Naive thymus-derived CD4-positive, alpha-beta T cell (primary cell): ENCODE results near the gene EIPR1. TPM values are rescaled to one million over a fixed set of nuclear protein-coding genes. Genes with fewer than 3 reads are reported as not detected.

Source experiments
- ATAC-seq: fragments of 150-1000 bp; cut with Tn5 transposase; 2 replicates; pipeline ENCODE4 v1.10.0; 2021; ENCODE audit warnings: mild to moderate bottlenecking, moderate library complexity
- CTCF ChIA-PET: fragments of 350-600 bp; sonication (Branson Sonifier 250); formaldehyde crosslinking; loops from one replicate; lab custom pipeline; 2021; ENCODE audit warnings: antibody characterized with exemption; lab: Charles Lee
- POLR2A ChIA-PET: fragments of 350-600 bp; sonication (Branson Sonifier 250); formaldehyde crosslinking; loops from one replicate; lab custom pipeline; 2021; ENCODE audit warnings: antibody characterized with exemption, inconsistent platforms; lab: Charles Lee
- DNase-seq, 9 donors: peaks; one replicate each; pipeline versions ENCODE4 v3.0.0 to v3.0.0-alpha.2; 2020 to 2022; ENCODE audit warnings: mixed read lengths in 1 of 9
- H3K27ac ChIP-seq: one replicate; pipeline ENCODE4 v1.7.0; 2013; ENCODE audit warnings: mild to moderate bottlenecking, low read depth, low read length, moderate library complexity
- H3K27me3 ChIP-seq, 2 donors: one replicate each; pipeline ENCODE4 v1.7.0; 2013; ENCODE audit warnings: low read length in 2 of 2, mild to moderate bottlenecking in 2 of 2, moderate library complexity in 2 of 2; ENCODE audit not compliant: control insufficient read depth in 2 of 2, insufficient read depth in 2 of 2
- H3K36me3 ChIP-seq, 3 experiments: 1 replicate in 2 of 3; 2 replicates in 1 of 3; pipeline ENCODE4 v1.7.0; 2013; ENCODE audit warnings: low read length in 3 of 3, mild to moderate bottlenecking in 3 of 3, moderate library complexity in 1 of 3; ENCODE audit not compliant: insufficient read depth in 3 of 3, control insufficient read depth in 2 of 3
- H3K4me1 ChIP-seq, 2 donors: one replicate each; pipeline ENCODE4 v1.7.0; 2013; ENCODE audit warnings: low read length in 2 of 2, mild to moderate bottlenecking in 2 of 2, moderate library complexity in 1 of 2; ENCODE audit not compliant: control insufficient read depth in 2 of 2, insufficient read depth in 2 of 2
- H3K4me3 ChIP-seq: 2 replicates; pipeline ENCODE4 v1.7.0; 2013; ENCODE audit warnings: mild to moderate bottlenecking, low read length
- H3K9me3 ChIP-seq, 3 experiments: 1 replicate in 2 of 3; 2 replicates in 1 of 3; pipeline ENCODE4 v1.7.0; 2013; ENCODE audit warnings: low read length in 3 of 3; ENCODE audit not compliant: control insufficient read depth in 2 of 3
- H3K27ac Mint-ChIP-seq, 9 donors: one replicate each; pipeline ENCODE4 v1.8.0; 2020 to 2022; ENCODE audit warnings: mixed read lengths in 9 of 9, mild to moderate bottlenecking in 8 of 9, moderate library complexity in 5 of 9, inconsistent platforms in 2 of 9
- H3K27me3 Mint-ChIP-seq, 5 donors: one replicate each; pipeline ENCODE4 v1.8.0; 2021 to 2022; ENCODE audit warnings: mixed read lengths in 5 of 5, mild to moderate bottlenecking in 1 of 5
- H3K36me3 Mint-ChIP-seq, 5 donors: one replicate each; pipeline ENCODE4 v1.8.0; 2020 to 2022; ENCODE audit warnings: mixed read lengths in 5 of 5, mild to moderate bottlenecking in 3 of 5, inconsistent platforms in 1 of 5
- H3K4me1 Mint-ChIP-seq, 7 donors: one replicate each; pipeline ENCODE4 v1.8.0; 2020 to 2022; ENCODE audit warnings: mixed read lengths in 7 of 7, mild to moderate bottlenecking in 3 of 7, inconsistent platforms in 1 of 7
- H3K4me3 Mint-ChIP-seq, 10 donors: one replicate each; pipeline ENCODE4 v1.8.0; 2020 to 2022; ENCODE audit warnings: mild to moderate bottlenecking in 10 of 10, mixed read lengths in 10 of 10, moderate library complexity in 6 of 10, inconsistent platforms in 2 of 10
- H3K9me3 Mint-ChIP-seq, 11 donors: one replicate each; pipeline ENCODE4 v1.8.0; 2020 to 2022; ENCODE audit warnings: mixed read lengths in 11 of 11, mild to moderate bottlenecking in 4 of 11, inconsistent platforms in 1 of 11, moderate library complexity in 1 of 11
- intact Hi-C, 2 donors: fragments of 100-400 bp; cut with micrococcal nuclease; formaldehyde crosslinking; loops; one replicate each; pipeline ENCODE4 v1.15.1; 2023
- polyA plus RNA-seq, 2 donors: library from polyadenylated mRNA; unstranded; fragments of 300-500 nt; fragmentation: Illumina TruSeq; gene quantifications; one replicate each; pipeline ENCODE4 v1.2.3, GENCODE V29; 2021
- total RNA-seq, 6 experiments: library from RNA in 5 of 6; stranded (reverse) in 5 of 6; gene quantifications; 1 replicate in 5 of 6; 2 replicates in 1 of 6; pipeline ENCODE4 v1.2.3 and lab custom pipeline; 2021 to 2026

The EIPR1 gene
- total and polyA plus RNA-seq, 7 experiments from 2014 or later: 24.4 to 46.2 (median 27.3) TPM

- H3K27ac Mint-ChIP-seq: no peak overlapping the region
- H3K4me1 Mint-ChIP-seq: peaks cover 0 to 7% (median 4%) of the 10 kb centered on the region in 7 donors
- no peaks in the 10 kb centered on the region for H3K27me3 ChIP-seq
- H3K36me3 Mint-ChIP-seq: peaks cover 24 to 75% (median 60%) of the 10 kb centered on the region in 5 donors
- intact Hi-C loops: no loop called here
- peaks cover 0 to 12% (median 9%) of the 10 kb centered on the region in 3 experiments for H3K9me3 ChIP-seq
- ATAC-seq (no peak), DNase-seq (no peak)
- H3K9me3 Mint-ChIP-seq: peaks cover 6 to 30% (median 14%) of the 10 kb centered on the region in 11 donors
- H3K36me3 ChIP-seq: peaks cover 0 to 49% (median 0%) of the 10 kb centered on the region in 3 experiments
- POLR2A ChIA-PET: no interaction called here
- no peaks in the 10 kb centered on the region for H3K4me1 ChIP-seq
- no peak overlapping the region for H3K27ac ChIP-seq
- H3K4me3 Mint-ChIP-seq: no peak overlapping the region
- no peak overlapping the region for H3K4me3 ChIP-seq
- CTCF ChIA-PET: no interaction called here
- H3K27me3 Mint-ChIP-seq: no peaks in the 10 kb centered on the region
Observed at GRCh38 chr2:3251946-3252345, 125.7 kb downstream of the EIPR1 start.

- Mint-ChIP-seq H3K4me1 (peaks cover 0 to 17% (median 9%) of the 10 kb centered on the region in 7 donors), H3K4me3 (no peak overlapping the region), H3K27me3 (no peaks in the 10 kb centered on the region), H3K36me3 (peaks cover 18 to 60% (median 56%) of the 10 kb centered on the region in 5 donors), H3K9me3 (peaks cover 6 to 30% (median 14%) of the 10 kb centered on the region in 11 donors), H3K27ac (peak overlapping the region in 1 of 9 donors; percentile 59)
- H3K9me3 ChIP-seq: peaks cover 0 to 12% (median 9%) of the 10 kb centered on the region in 3 experiments
- H3K4me3 ChIP-seq: no peak overlapping the region
- no peak overlapping the region for H3K27ac ChIP-seq
- peaks cover 0 to 30% (median 0%) of the 10 kb centered on the region in 3 experiments for H3K36me3 ChIP-seq
- ChIA-PET POLR2A (no interaction called here), CTCF (no interaction called here)
- intact Hi-C loops: no loop called here
- no peak for DNase-seq
- no peaks in the 10 kb centered on the region for H3K4me1 ChIP-seq
- no peak for ATAC-seq
- H3K27me3 ChIP-seq: no peaks in the 10 kb centered on the region
Observed at GRCh38 chr2:3249476-3249962, 128.1 kb downstream of the EIPR1 start.

DNA sequence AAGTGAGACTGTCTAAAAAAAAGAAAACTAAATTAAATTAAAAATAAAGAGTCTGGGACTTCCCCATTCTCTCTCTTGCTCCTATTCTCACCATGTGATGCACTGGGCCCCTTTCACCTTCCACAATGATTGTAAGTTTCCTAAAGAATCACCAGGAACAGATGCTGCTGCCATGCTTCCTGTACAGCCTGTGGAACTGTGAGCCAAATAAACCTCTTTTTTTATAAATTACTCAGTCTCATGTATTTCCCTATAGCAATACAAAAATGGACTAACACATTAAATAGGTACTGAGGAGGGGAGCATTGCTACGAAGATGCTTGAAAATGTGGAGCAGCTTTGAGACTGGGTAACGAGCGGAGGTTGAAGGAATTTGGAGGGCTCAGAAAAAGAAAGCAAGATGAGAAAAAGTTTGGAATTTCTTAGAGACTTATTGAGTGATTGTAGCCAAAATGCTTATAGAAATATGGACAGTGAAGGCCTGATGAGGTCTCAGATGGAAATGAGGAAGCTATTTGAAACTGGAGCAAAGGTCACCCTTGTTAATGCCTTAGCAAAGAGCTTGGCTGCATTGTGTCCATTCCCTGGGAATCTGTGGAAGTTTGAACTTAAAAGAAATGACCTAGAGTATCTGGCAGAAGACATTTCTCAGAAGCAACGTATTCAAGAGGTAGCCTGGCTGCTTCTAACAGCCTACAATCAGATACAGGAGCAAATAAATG lies 128.7 kb downstream of the EIPR1 start:
- H3K4me1 Mint-ChIP-seq: peaks cover 3 to 21% (median 14%) of the 10 kb centered on the region in 7 donors
- H3K36me3 Mint-ChIP-seq: peaks cover 13 to 54% (median 50%) of the 10 kb centered on the region in 5 donors
- no peaks in the 10 kb centered on the region for H3K27me3 Mint-ChIP-seq
- H3K9me3 Mint-ChIP-seq: peaks cover 6 to 30% (median 14%) of the 10 kb centered on the region in 11 donors
- no peak overlapping the region for H3K4me3 Mint-ChIP-seq
- no peak overlapping the region for H3K4me3 ChIP-seq
- H3K9me3 ChIP-seq: peaks cover 0 to 12% (median 9%) of the 10 kb centered on the region in 3 experiments
- H3K27ac ChIP-seq: no peak overlapping the region
- intact Hi-C loops: no loop called here
- H3K27ac Mint-ChIP-seq: peak overlapping the region in 2 of 9 donors; percentile 41 to 59
- ATAC-seq: no peak
- no peaks in the 10 kb centered on the region for H3K27me3 ChIP-seq
- ChIA-PET POLR2A (no interaction called here), CTCF (no interaction called here)
- DNase-seq: no peak
- H3K4me1 ChIP-seq: peaks cover 0 to 2% of the 10 kb centered on the region in 2 donors
- peaks cover 0 to 24% (median 0%) of the 10 kb centered on the region in 3 experiments for H3K36me3 ChIP-seq

DNA sequence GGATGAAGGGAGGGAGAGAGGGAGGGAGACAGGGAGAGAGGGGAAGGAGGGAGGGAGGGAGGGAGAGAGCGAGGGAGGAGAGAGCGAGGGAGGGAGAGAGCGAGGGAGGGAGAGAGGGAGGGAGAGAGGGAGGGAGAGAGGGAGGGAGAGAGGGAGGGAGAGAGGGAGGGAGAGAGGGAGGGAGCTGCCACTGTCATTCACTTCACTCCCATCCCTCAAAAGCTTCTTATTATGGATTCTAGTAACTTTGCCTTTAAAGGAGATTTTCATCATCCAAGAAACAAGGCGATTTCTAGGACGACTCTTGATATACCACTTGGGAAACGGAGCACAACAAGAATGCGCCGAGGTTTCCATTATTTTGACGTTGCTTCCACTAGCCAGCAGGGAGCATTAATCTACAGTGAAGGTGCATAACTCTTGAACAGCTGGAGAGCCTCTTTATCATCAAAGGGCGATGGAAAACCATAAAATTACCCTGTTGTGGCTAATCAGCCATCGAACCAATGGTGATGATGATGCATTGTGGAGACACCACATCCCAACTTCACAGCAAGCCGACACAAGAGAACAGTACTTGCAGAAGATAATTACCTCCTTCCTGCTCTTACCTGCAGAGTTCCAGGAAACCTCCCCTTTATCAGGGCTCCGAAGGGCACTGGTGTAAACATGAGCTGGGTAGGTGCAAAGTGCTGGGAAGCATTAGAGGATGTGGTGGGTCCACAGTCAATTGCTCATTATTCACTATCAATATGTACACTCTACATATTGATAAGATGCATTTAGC lies 130.5 kb downstream of the EIPR1 start:
- Mint-ChIP-seq H3K36me3 (peaks cover 12 to 44% (median 39%) of the 10 kb centered on the region in 5 donors), H3K4me3 (no peak overlapping the region), H3K9me3 (peaks cover 6 to 30% (median 12%) of the 10 kb centered on the region in 11 donors), H3K4me1 (peaks cover 11 to 36% (median 19%) of the 10 kb centered on the region in 7 donors), H3K27ac (no peak overlapping the region), H3K27me3 (no peaks in the 10 kb centered on the region)
- DNase-seq (no peak), ATAC-seq (no peak)
- CTCF ChIA-PET: no interaction called here
- no peak overlapping the region for H3K27ac ChIP-seq
- intact Hi-C loops: no loop called here
- H3K4me1 ChIP-seq: peaks cover 9 to 18% of the 10 kb centered on the region in 2 donors
- no peak overlapping the region for H3K4me3 ChIP-seq
- POLR2A ChIA-PET: no interaction called here
- peaks cover 0 to 12% (median 9%) of the 10 kb centered on the region in 3 experiments for H3K9me3 ChIP-seq
- H3K36me3 ChIP-seq: peaks cover 0 to 17% (median 0%) of the 10 kb centered on the region in 3 experiments
- H3K27me3 ChIP-seq: no peaks in the 10 kb centered on the region

DNA sequence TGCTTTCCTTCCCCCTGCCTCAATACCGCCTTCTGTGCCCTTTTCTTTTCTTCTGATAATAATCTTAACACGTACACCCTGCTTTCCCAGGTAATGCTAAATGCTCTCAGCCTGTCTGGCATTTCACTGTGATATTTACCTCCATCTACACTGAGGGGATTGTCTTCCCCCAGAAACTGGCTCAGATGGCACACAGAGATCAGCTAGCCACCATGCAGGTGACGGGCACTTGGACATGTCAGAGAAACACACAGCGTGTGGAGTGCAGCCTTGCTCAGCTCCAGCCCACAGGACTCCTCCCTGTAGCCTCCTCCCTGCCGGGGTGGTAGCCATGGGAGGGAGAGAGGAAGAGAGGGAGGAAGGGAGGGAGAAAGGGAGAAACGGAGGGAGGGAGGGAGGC lies 131.2 kb downstream of the EIPR1 start:
- peaks cover 9 to 38% (median 36%) of the 10 kb centered on the region in 5 donors for H3K36me3 Mint-ChIP-seq
- intact Hi-C loops: no loop called here
- peaks cover 17 to 36% (median 22%) of the 10 kb centered on the region in 7 donors for H3K4me1 Mint-ChIP-seq
- H3K27ac ChIP-seq: no peak overlapping the region
- ChIA-PET POLR2A (no interaction called here), CTCF (no interaction called here)
- peaks cover 0 to 12% (median 9%) of the 10 kb centered on the region in 3 experiments for H3K9me3 ChIP-seq
- peak overlapping the region in 5 of 9 donors; percentile 1 to 79 (median 49) for H3K27ac Mint-ChIP-seq
- H3K9me3 Mint-ChIP-seq: peaks cover 6 to 27% (median 12%) of the 10 kb centered on the region in 11 donors
- H3K4me1 ChIP-seq: peaks cover 16 to 25% of the 10 kb centered on the region in 2 donors
- no peak overlapping the region for H3K4me3 Mint-ChIP-seq
- H3K27me3 ChIP-seq: no peaks in the 10 kb centered on the region
- peaks cover 0 to 9% (median 0%) of the 10 kb centered on the region in 3 experiments for H3K36me3 ChIP-seq
- DNase-seq: no peak
- no peak overlapping the region for H3K4me3 ChIP-seq
- no peaks in the 10 kb centered on the region for H3K27me3 Mint-ChIP-seq
- no peak for ATAC-seq

- no peaks in the 10 kb centered on the region for H3K27me3 Mint-ChIP-seq
- Histone ChIP-seq H3K9me3 (peaks cover 0 to 8% (median 7%) of the 10 kb centered on the region in 3 experiments), H3K36me3 (peaks cover 0 to under 1% (median 0%) of the 10 kb centered on the region in 3 experiments), H3K27me3 (no peaks in the 10 kb centered on the region), H3K4me1 (peaks cover 24 to 44% of the 10 kb centered on the region in 2 donors), H3K4me3 (no peak overlapping the region), H3K27ac (no peak overlapping the region)
- peaks cover 17 to 36% (median 22%) of the 10 kb centered on the region in 7 donors for H3K4me1 Mint-ChIP-seq
- peaks cover 6 to 13% (median 8%) of the 10 kb centered on the region in 11 donors for H3K9me3 Mint-ChIP-seq
- no peak overlapping the region for H3K4me3 Mint-ChIP-seq
- peaks cover 7 to 28% (median 25%) of the 10 kb centered on the region in 5 donors for H3K36me3 Mint-ChIP-seq
- CTCF ChIA-PET: no interaction called here
- POLR2A ChIA-PET: no interaction called here
- no peak for ATAC-seq
- no peak for DNase-seq
- intact Hi-C loops: loop anchor here in 1 of 2 donors (5.0 kb wide), 1 partner anchor 408 kb away; no protein-coding TSS in a partner anchor
- peak overlapping the region in 2 of 9 donors; percentile 54 to 62 for H3K27ac Mint-ChIP-seq
Observed at GRCh38 chr2:3244486-3244885, 133.1 kb downstream of the EIPR1 start.
